GM21737 (cell line): ENCODE results near the gene RNASET2.

ENCODE experiments used
- ATAC-seq: cut with Tn5 transposase; IDR thresholded peaks from one replicate; pipeline ENCODE4 v1.9.1; 2021; ENCODE audit warnings: mild to moderate bottlenecking, moderate library complexity; ENCODE audit not compliant: unreplicated experiment

Gene RNASET2

DNA sequence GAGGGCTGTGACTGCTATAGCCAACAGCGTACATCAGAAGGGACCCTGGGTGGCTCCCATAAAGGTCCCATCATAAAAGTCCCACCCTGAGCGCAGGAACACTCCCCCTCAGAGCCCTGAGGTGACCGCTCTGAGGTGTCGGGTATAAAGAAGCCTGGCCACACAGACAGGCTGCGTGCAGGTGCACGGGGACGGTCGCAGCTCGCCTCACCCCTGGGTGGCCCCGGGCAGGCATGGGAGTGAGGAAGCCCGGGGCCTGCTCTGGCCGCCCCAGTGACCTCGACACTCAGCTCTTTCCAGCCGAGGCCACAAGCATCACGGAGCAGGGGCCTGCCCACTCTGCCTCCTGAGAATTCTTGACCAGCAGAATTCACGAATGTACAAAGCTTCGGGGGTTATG is 14.4 kb upstream of the RNASET2 start:
- ATAC-seq = no peak

DNA sequence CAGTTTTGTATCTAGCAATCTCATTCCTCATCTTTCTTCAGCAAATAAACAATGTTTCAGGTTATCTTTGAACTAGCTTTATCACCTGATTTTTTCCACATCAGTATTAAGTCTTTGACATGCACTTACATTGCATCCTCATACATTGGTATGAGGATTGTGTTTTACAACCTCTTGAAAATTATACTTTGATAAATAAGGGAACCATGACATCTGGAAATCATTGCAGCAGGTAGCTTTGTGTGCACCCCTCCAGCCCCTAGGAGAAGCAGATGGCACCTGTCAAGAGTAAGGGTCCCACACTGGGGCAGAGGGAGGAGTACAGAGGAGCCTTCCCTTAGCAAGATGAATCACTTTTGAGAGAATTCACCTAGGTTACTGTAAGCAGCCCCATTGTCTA is 13.7 kb upstream of the RNASET2 start:
- no peak for ATAC-seq

DNA sequence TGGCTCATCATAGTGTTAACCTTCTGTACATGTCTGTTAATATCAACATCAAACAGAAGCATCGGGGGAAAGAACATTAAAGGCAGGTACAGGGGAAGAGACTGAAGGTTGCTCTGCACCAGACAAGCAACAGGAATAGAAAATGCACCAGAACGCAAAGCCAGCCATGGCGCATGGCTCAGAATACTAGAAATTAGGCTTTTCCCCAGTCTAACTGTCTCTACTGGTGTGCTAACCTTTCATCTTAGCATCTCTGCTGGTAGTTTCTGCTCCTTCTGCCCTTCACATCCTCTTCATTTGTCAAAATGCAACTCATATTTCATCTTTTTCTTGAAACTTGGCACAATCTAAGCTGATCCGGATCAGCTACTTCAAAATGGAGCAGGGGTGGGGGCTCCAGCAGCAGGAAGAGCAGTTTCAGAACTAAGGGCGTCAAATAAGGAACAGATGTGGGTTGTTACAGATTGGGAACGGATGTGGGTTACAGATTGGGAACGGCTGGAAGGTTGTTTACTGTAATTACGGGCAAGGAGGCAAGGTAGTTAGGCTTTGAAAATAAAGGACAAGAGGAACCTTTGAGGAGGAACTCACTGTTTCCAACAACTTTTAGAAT is 13.1 kb upstream of the RNASET2 start:
- no peak for ATAC-seq

DNA sequence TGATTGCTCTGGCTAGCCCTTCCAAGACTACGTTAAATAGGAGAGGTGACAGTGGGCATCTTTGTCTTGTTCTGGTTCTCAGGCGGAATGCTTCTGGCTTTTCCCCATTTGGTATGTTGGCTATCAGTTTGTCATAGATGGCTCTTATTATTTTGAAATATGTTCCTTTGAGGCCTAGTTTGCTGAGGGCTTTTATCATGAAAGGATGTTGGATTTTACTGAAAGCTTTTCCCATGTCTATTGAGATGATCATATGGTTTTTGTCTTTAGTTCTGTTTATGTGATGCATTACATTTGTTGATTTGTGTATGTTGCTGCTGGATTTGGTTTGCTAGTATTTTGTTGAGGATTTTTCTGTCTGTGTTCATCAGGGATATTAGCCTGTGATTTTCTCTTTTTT is 9.9 kb upstream of the RNASET2 start:
- ATAC-seq = no peak

DNA sequence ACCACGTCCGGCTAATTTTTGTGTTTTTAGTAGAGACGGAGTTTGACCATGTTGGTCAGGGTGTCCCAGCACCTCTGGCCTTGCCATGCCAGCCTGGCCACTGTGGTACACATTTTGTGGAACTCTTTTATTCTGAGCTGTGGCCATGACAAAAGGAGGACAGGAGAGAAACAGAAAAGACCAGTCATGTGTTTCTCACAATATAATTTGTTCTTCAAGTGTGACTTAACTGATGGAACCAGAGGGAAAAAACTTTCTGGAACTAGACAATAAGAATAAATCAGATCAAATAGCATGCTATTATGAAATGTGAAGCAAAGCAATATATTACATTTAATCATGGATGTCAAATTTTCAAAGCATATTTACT is 4.2 kb upstream of the RNASET2 start:
- ATAC-seq = no peak

DNA sequence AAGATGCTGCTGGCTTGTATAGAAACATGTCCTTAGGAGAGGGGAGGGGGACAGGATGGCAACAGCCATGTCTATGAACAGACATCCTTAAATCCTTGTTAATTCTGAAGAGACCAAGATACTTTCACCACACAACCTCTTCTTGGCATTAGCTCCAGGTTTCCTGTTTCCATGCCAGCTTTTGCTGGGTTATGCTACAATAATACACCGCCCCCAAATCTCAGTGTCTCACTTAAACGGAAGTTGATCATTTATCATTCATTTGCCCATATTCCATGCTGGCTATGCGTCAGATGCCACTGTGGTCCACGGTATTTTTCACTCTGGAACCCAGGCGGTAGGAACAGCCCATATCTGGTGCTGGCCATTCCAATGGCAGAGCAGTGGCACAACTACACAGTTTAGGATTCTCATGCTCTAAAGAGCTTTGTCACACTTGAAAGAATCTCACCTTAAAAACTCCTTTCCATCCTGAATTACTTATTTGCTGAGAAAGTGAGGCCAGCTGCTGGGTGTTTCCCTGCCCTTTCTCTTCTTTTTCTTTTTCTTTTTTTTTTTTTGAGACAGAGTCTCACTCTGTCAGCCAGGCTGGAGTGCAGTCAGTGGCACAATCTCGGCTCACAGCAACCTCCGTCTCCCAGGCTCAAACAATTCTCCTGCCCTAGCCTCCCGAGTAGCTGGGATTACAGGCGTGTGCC is 3.7 kb upstream of the RNASET2 start:
- no peak for ATAC-seq

DNA sequence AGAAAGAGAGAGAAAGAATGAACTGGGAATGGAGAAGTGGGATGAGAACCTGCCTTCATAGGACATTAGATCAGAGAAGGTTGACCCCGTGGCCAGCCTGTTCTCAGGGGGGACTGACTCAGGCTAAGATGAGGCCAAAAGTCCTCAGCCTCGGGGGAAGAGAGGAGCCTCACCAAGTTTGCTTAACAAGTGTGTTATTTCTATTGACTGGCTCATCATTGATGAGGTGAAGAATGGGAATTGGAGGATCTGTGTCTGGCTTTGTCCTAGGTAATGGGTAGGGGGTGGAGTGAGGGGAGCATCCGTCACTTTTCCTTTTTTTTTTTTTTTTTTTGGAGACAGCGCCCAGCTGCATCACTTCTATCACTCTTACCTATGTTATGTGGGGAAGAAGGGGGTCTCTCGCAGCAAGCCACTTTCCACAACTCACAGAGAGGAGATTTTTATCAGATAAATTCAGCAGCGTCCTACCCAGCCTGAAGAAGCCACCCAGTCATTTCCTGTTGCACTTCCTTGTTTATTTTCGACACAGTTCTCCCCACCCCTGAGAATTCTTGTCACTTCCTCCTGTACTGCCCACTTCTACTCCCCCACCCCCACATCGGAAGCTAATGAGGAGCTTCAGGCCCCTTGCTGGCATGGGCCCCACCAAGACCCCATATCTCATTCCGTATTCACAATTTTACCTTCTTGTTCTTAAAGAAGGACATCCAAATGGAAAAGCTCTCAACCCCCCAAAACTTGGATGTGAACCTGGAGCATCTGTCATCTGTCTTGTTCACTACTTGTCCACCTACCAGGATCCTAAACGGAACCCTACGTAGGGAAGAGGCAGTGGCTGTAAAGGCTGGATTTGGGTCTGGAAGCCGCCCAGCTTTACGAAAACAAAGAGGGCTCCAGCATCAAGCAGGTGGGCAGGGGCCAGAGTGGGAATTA is 2.8 kb upstream of the RNASET2 start:
- peak; percentile 22 for ATAC-seq

DNA sequence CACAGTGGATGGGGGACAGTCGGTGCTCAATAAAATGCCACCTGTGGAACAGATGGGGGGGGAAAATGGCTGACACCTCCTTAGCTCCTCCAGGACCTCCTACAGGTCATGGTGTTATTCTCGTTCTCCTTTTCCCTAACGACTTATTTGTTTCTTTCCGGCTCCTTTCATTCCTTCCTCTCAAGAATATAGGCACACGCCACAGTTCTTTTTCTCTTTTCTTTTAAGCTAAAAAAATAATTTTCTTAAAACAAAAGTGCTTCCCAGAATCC is 1.4 kb upstream of the RNASET2 start:
- no peak for ATAC-seq

DNA sequence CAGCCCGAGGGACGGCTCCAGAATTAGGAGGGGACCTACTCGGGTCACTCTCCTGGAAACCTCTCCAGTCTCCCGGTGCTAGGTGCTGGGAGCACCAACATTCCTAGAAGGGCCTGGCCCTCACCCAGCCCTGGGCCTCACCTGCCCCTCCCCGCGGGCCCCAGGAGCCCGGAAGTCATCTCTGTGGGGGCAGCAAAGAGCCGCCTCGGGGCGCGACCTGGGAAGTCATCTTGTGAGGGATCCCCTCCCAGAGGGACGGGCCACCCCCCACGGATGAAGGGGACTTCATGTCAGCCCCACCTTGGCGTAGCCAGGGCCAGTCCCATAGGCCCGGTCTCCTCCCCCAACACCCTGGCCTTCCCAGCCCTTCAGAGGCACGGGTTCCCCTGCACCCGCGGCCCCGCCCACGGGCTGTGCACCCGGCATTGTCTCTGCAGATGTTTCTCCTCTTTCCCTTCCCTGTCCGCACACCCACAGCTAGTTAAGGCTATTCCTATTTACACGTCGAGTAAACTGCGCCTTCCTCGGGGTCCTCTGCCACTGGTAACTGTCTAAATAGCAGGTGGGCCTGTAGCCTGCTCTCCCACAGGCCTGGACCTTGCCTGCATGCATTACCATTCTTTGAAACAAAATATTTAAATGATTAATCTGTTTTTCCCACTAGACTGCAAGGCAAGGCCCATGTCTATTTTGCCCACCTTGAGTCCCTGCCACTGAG is 896 bp upstream of the RNASET2 start:
- peak; percentile 41 for ATAC-seq

DNA sequence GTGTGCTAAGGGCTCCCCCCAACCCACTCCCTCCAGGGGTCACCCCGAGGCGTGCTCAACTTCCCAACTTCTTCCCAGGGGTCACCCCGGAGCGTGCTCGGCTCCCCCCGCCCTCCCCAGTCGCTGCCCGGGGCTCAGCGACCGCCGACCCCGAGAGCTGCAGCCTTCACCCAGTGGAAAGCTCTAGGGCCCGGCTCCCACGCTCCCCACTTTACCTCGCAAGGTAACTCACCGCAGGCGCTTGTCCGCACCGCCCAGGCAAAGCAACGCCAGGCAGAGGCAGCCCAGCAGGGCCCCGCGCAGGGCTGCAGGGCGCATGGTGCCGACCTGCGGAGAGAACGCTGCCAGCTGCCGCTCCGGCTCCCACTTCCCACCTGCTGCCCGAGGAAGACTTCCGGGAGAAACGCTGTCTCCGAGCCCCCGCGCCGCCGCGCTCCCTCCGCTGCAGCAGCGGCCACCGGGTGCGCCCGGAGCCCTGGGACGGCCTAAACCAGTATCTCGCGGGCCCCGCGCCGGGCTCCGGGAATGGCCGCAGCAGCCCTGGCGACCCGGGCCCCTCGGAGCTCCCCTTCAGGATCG is 396 bp downstream of the RNASET2 start:
- ATAC-seq = peak; percentile 0

DNA sequence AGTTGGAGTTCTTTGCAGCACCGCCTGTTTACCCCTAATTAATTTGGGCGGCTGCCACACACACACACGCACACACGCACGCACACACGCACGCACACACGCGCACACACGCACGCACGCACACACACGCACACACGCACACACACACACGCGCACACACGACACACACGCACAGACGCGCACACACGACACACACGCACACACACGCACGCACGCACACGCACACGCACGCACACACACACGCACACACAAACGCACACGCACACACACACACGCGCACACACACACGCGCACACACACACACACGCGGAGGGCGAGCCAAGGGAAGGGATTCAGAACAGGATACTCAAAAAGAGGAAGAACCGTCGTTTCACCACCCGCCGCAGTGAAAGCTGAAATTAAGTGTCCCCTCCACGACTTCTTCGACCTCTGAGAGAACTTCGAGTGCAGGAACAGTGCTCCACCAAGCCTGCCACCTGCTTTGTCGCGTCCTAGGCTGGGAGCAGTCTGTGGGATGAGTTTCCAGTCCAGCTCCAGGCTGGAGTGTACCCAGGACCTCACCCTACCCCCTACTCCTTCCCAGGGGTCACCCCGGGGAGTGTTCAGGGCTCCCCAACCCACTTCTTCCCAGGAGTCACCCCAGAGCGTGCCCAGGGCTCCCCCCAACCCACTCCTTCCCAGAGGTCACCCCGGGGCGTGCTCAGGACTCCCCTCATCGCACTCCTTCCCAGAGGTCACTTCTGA is 1.1 kb downstream of the RNASET2 start:
- ATAC-seq = no peak

DNA sequence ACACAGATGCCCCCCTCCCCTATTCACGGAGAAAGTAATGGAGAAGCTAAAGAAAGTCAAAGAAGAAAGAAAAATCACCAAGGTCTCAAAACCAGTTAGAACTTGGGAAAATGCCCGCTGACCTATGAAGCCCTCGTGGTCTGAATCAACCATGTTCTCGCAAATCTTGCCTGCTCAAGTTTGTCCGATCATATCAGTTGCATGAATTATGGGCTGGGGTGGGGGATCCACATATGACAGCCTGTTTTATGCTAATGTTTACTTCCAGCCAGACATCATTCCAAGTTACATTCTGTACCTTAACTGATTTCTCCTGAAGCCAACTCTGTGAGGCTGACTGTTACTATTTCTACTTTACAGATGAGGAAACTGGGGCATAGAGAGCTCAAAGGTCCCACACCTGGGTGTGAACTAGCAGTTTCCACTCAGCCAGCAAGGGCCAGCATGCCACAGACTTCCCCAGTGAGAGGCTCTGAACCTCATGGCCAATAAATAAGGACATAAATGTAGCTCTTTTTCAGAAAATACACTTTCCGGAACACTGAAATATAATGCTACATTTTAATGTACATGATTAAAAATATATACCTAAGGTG is 2.1 kb downstream of the RNASET2 start:
- no peak for ATAC-seq

DNA sequence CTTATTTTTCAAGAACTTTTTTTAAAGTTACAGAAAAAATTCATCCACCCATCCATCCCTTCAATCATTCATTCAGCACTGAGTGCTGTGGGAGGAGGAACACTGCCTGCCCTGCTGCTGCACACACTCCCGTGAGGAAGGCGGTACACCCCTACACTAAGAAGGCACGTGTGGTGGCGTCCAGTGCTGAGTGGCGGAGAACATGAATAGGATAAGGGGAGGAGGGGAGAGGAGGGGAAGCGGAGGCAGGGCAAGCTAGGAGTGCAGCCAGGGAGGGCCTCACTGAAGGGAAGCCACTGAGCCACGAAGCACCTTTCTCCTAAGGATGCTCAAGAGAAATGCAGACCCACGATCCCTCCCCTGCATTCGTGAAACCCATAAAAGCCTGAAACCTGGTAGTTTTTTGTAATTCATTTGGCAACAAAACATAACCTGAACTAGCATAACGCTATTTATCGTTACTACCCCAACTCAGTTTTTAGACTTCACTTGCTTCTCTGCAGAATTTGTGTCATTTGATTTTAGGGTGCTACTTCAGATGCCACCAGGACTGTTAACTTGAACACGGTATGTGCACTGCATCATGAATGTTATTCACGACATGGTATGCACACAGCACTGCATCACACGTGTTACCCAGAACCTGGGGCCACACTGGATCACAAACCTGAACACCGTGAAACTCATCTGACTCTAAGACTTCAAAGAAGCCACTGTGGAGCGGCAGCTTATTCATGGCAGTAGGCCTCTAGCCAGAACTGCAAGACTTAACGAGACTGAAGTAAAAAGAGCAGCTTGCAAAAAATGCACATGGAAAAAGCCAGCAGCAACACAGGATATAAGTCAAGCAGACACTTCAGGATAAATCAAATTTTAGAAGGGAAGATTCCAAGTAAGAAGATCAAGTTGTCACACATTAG is 3.5 kb downstream of the RNASET2 start:
- no peak for ATAC-seq

DNA sequence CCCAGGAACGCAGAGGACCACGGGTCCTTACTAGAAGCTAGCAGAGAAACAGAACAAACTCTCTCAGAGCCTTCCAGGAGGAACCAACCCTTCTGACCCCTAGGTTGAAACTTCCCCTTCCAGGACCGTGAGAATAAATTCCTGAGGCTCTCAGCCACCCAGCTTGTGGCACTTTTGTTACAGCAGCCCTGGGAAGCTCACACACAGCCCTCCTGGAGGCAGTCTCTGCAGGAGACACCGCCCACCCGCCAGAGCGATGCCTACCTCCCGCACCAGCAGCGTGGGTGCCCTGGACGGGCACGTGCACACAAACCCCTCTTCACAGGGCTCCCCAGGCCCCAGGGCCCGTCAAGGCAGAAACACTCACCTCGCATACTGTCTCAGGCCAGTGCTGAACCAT is 4.2 kb downstream of the RNASET2 start:
- no peak for ATAC-seq

DNA sequence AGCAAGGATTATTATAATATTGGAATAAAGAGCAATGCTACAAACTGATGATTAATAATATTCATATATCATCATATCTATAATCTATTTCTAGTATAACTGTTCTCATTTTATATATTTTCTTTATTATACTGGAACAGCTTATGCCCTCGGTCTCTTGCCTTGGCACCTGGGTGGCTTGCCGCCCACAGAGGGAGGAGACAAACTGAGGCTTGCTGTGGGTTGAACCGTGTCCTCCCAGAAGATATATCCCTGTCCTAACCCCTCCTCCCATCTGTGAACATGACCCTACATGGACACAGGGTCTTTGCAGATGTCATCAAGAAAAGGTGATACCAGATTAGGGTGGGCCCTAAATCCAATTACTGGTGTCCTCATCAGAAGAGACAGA is 4.7 kb downstream of the RNASET2 start:
- ATAC-seq = no peak

DNA sequence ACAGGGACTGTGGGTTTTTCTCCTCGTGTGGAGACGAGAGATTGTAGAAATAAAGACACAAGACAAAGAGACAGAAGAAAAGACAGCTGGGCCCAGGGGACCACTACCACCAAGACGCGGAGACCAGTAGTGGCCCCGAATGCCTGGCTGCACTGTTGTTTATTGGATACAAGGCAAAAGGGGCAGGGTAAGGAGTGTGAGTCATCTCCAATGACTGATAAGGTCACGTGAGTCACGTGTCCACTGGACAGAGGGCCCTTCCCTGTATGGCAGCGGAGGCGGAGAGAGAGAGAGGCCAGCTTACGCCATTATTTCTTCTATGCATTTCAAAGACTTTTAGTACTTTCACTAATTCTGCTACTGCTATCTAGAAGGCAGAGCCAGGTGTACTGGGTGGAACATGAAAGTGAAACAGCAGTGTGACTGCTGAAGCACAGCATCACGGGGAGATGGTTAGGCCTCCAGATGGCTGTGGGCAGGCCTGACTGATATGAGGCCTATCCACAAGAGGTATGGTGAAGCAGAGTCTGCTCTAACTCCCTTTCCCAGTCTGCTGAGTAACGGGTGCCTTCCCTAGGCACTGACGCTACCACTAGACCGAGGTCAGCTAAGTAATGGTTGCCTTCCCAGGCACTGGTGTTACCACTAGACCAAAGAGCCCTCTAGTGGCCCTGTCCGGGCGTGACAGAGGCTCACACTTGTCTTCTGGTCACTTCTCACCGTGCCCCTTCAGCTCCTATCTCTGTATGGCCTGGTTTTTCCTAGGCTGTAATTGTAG is 5.3 kb downstream of the RNASET2 start:
- peak; percentile 89 for ATAC-seq

DNA sequence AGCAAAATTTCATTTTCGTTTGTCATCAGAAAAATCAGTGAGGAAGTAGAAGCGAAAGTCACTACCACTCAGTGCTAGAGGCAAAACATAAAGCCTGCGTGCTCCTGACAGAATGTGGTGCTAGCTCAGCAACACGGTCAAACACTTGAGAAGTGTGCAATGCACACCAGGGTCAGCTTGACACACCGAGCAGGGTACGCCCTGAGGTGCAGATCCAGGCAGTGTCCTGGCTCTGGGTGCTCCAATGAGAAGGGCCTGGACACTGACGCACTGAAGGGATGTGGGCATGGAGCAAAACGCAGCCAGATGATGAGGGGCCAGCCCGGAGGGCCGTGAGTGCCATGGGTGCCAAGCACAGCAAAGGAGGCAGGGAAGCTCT is 5.9 kb downstream of the RNASET2 start:
- ATAC-seq = peak; percentile 37
